Endothelial cell of umbilical vein (primary cell): ENCODE measurements around the gene DRD4. TPM values are rescaled to one million over a fixed set of nuclear protein-coding genes. Genes with fewer than 3 reads are reported as not detected.

Experiments
- BruUV-seq: library from RNA; stranded (reverse); fragments of 400-500 nt; replicated peaks from 2 replicates; lab custom pipeline; 2021; lab: Mats Ljungman, UMichigan
- CTCF ChIA-PET: fragments of 300-600, 350-600 bp; sonication (Branson Sonifier 250); formaldehyde crosslinking; loops from one replicate; lab custom pipeline; 2021; ENCODE audit warnings: antibody characterized with exemption, inconsistent platforms; lab: Charles Lee
- POLR2A ChIA-PET: fragments of 300-600, 350-600 bp; sonication (Branson Sonifier 250); formaldehyde crosslinking; loops from one replicate; lab custom pipeline; 2021; ENCODE audit warnings: antibody characterized with exemption, inconsistent platforms; lab: Charles Lee
- DNase-seq: peaks from one replicate; pipeline ENCODE4 v3.0.0-alpha.2; 2011; ENCODE audit warnings: low read depth, low spot score
- FAIRE-seq: peaks from 2 replicates; lab custom pipeline; 2011; peaks lifted over from hg19 to GRCh38; lab: Jason Lieb, UNC
- H2AFZ ChIP-seq: 2 replicates; pipeline ENCODE4 v1.6.0; 2012; ENCODE audit warnings: low read depth, low read length, control low read depth, inconsistent platforms
- H3K27ac ChIP-seq: 2 replicates; pipeline ENCODE4 v1.5.1; 2011; ENCODE audit warnings: low read depth, mild to moderate bottlenecking, control low read depth, low read length, moderate library complexity; ENCODE audit not compliant: insufficient read depth
- H3K27me3 ChIP-seq, 2 experiments: 2 replicates each; pipeline versions ENCODE4 v1.6.0 to v1.6.1; 2011; ENCODE audit warnings: low read length in 2 of 2, mixed read lengths in 1 of 2; ENCODE audit not compliant: control insufficient read depth in 2 of 2, insufficient read depth in 2 of 2
- H3K36me3 ChIP-seq, 2 experiments: 2 replicates in 1 of 2; 3 replicates in 1 of 2; pipeline ENCODE4 v1.5.1; 2011; ENCODE audit warnings: low read length in 2 of 2, mild to moderate bottlenecking in 1 of 2, moderate library complexity in 1 of 2; ENCODE audit not compliant: control insufficient read depth in 2 of 2, insufficient read depth in 2 of 2; ENCODE audit errors: extremely low read depth in 1 of 2
- H3K4me1 ChIP-seq: 3 replicates; pipeline ENCODE4 v1.5.1; 2011; ENCODE audit warnings: mild to moderate bottlenecking, low read length; ENCODE audit not compliant: control insufficient read depth, insufficient read depth; ENCODE audit errors: extremely low read depth
- H3K4me2 ChIP-seq: 2 replicates; pipeline ENCODE4 v1.6.1; 2011; ENCODE audit warnings: low read length, control low read depth, mixed read lengths; ENCODE audit not compliant: insufficient read depth
- H3K4me3 ChIP-seq, 3 experiments: fragments of 200-600 bp in 1 of 3; sonication (generic), shearing (Covaris generic) in 1 of 3; replicated peaks in 1 of 3; 2 replicates each; pipeline ENCODE4 v1.5.1; 2011 to 2016; ENCODE audit warnings: control low read depth in 3 of 3, low read length in 3 of 3, mild to moderate bottlenecking in 2 of 3, inconsistent platforms in 1 of 3, low read depth in 1 of 3, moderate library complexity in 1 of 3; ENCODE audit not compliant: insufficient read depth in 1 of 3
- H3K79me2 ChIP-seq: 2 replicates; pipeline ENCODE4 v1.6.0; 2012; ENCODE audit warnings: low read length, inconsistent platforms; ENCODE audit not compliant: control insufficient read depth, insufficient read depth
- H3K9ac ChIP-seq: replicated peaks from 2 replicates; pipeline ENCODE3; 2011; ENCODE audit warnings: low read length, control low read depth; ENCODE audit not compliant: insufficient read depth; ENCODE audit errors: extremely low read depth
- H3K9me1 ChIP-seq: replicated peaks from 3 replicates; pipeline ENCODE4 v1.6.0; 2011; ENCODE audit warnings: mild to moderate bottlenecking, low read length; ENCODE audit not compliant: control insufficient read depth, insufficient read depth; ENCODE audit errors: extremely low read depth
- H3K9me3 ChIP-seq: replicated peaks from 2 replicates; pipeline ENCODE4 v1.5.1; 2012; ENCODE audit warnings: low read length, inconsistent platforms; ENCODE audit not compliant: control insufficient read depth, insufficient read depth
- H4K20me1 ChIP-seq: replicated peaks from 2 replicates; pipeline ENCODE3; 2011; ENCODE audit warnings: mild to moderate bottlenecking, low read length; ENCODE audit not compliant: control insufficient read depth, insufficient read depth; ENCODE audit errors: extremely low read depth
- EZH2 ChIP-seq: IDR thresholded peaks from 2 replicates; pipeline ENCODE4 v1.6.1; 2012; ENCODE audit warnings: borderline replicate concordance, low read depth, mild to moderate bottlenecking, moderate library complexity, low read length, inconsistent platforms; ENCODE audit not compliant: severe bottlenecking
- FOS ChIP-seq: IDR thresholded peaks from 2 replicates; pipeline ENCODE4 v1.6.1; 2011; ENCODE audit warnings: mild to moderate bottlenecking, low read length, moderate library complexity, borderline replicate concordance; ENCODE audit not compliant: insufficient read depth
- GATA2 ChIP-seq: IDR thresholded peaks from 2 replicates; pipeline ENCODE4 v1.7.0; 2011; ENCODE audit warnings: low read depth, mild to moderate bottlenecking, moderate library complexity, mixed read lengths, low read length; ENCODE audit not compliant: insufficient read length, insufficient read depth
- JUN ChIP-seq: IDR thresholded peaks from 2 replicates; pipeline ENCODE4 v1.6.1; 2011; ENCODE audit warnings: borderline replicate concordance, low read depth; ENCODE audit not compliant: insufficient read length, insufficient read depth
- MYC ChIP-seq: IDR thresholded peaks from one replicate; pipeline ENCODE4 v1.6.1; 2011; ENCODE audit warnings: mild to moderate bottlenecking, low read depth, low read length
- POLR2A ChIP-seq: IDR thresholded peaks from 2 replicates; pipeline ENCODE4 v1.6.1; 2012; ENCODE audit warnings: low read depth, mild to moderate bottlenecking, control low read depth, low read length
- POLR2AphosphoS5 ChIP-seq: IDR thresholded peaks from 2 replicates; pipeline ENCODE4 v1.6.1; 2012; ENCODE audit warnings: low read depth, mild to moderate bottlenecking, control low read depth, low read length, moderate library complexity; ENCODE audit not compliant: insufficient read depth
- dilution Hi-C: fragments of 300-500 bp; cut with MboI; formaldehyde crosslinking; loops from one replicate; pipeline ENCODE4 v1.15.0; 2019; ENCODE audit warnings: low sequenced_read_pairs; ENCODE audit not compliant: extremely low pct_ligation_motif_present
- intact Hi-C: fragments of 100-400 bp; cut with micrococcal nuclease; formaldehyde crosslinking; loops from one replicate; pipeline ENCODE4 v1.10.0; 2022
- polyA plus RNA-seq, 4 experiments: library from polyadenylated mRNA; depleted of rRNA in 3 of 4; stranded (reverse) in 3 of 4; unstranded in 1 of 4; fragments of >200 nt; gene quantifications; 2 replicates each; pipeline versions ENCODE4 v1.2.1 to v1.2.3, GENCODE V29; 2011 to 2012; ENCODE audit warnings: missing spikeins in 1 of 4
- total RNA-seq: library from RNA; stranded (reverse); gene quantifications from 2 replicates; pipeline ENCODE4 v1.2.3, GENCODE V29; 2021
- TF ChIP-seq, protein P1 (sequence below): IDR thresholded peaks from 2 replicates; pipeline ENCODE4 v1.6.1; 2011; ENCODE audit not compliant: insufficient read depth, insufficient read length
- TF ChIP-seq, protein P2 (sequence below), 2 donors: IDR thresholded peaks; 1 replicate in 1 of 2; 2 replicates in 1 of 2; pipeline ENCODE4 v1.5.1; 2011; ENCODE audit warnings: low read length in 2 of 2, mild to moderate bottlenecking in 2 of 2, moderate library complexity in 2 of 2, control low read depth in 1 of 2, inconsistent platforms in 1 of 2, low read depth in 1 of 2; ENCODE audit not compliant: insufficient read depth in 1 of 2; ENCODE audit errors: extremely low read depth in 1 of 2

DRD4 gene
- total and polyA plus RNA-seq, 2 donors (not counting 3 experiments of a cell fraction or from before 2014, with no cell fraction given), result 0.24 TPM; not detected in 1

DNA sequence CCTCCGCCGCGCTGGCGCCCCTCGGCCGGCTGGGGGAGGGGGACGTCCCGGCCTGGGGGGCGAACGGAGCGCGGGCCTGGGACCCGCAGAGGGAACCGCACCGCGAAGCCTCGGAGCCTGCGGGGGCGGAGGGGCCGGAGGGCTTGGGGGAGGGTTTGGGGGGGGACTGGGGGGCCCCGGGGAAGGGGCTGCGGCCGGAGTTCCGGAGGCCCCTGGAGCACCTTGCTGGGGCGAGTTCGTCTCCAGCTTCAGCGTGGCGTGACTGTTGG is 9.8 kb upstream of the DRD4 start:
- no peak overlapping the region for H3K4me3 ChIP-seq
- H3K36me3 ChIP-seq, result no peaks in the 10 kb centered on the region
- H3K4me2 ChIP-seq, result no peak overlapping the region
- BruUV-seq, result no TSS peak
- H3K79me2 ChIP-seq, result no peaks in the 10 kb centered on the region
- no peak overlapping the region for H3K27ac ChIP-seq
- DNase-seq, result no peak
- FAIRE-seq, result no peak
- CTCF ChIA-PET, result no interaction called here
- intact Hi-C loops, result no loop called here
- no peaks in the 10 kb centered on the region for H3K4me1 ChIP-seq
- H3K9me3 ChIP-seq, result no peaks in the 10 kb centered on the region
- dilution Hi-C loops, result no loop called here
- peaks cover 4 to 14% of the 10 kb centered on the region in 2 experiments for H3K27me3 ChIP-seq
- POLR2A ChIA-PET, result no interaction called here
- no peaks in the 10 kb centered on the region for H3K9me1 ChIP-seq
- H3K9ac ChIP-seq, result no peak overlapping the region
- TF ChIP-seq MYC (no peak), EZH2 (no peak), POLR2AphosphoS5 (no peak), FOS (no peak), GATA2 (no peak), JUN (no peak), POLR2A (no peak)
- TF ChIP-seq, protein P1, sequence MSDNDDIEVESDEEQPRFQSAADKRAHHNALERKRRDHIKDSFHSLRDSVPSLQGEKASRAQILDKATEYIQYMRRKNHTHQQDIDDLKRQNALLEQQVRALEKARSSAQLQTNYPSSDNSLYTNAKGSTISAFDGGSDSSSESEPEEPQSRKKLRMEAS, result no peak
- TF ChIP-seq, protein P2, sequence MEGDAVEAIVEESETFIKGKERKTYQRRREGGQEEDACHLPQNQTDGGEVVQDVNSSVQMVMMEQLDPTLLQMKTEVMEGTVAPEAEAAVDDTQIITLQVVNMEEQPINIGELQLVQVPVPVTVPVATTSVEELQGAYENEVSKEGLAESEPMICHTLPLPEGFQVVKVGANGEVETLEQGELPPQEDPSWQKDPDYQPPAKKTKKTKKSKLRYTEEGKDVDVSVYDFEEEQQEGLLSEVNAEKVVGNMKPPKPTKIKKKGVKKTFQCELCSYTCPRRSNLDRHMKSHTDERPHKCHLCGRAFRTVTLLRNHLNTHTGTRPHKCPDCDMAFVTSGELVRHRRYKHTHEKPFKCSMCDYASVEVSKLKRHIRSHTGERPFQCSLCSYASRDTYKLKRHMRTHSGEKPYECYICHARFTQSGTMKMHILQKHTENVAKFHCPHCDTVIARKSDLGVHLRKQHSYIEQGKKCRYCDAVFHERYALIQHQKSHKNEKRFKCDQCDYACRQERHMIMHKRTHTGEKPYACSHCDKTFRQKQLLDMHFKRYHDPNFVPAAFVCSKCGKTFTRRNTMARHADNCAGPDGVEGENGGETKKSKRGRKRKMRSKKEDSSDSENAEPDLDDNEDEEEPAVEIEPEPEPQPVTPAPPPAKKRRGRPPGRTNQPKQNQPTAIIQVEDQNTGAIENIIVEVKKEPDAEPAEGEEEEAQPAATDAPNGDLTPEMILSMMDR (IDR thresholded peaks at IDR 0.05; ENCODE audit: extremely low read depth in 1 of 2, insufficient read depth in 1 of 2, low read depth in 1 of 2, low read length in 2 of 2), result no peak
- no peaks in the 10 kb centered on the region for H4K20me1 ChIP-seq
- no peak overlapping the region for H2AFZ ChIP-seq
